Parathyroid adenoma (tissue), 2 donors: ENCODE measurements around the gene ACSL1.

Experiments used
- H2AFZ ChIP-seq: fragments of 300-600 bp; sonication (generic); one replicate; pipeline ENCODE4 v1.7.0; 2017; ENCODE audit warnings: antibody characterized with exemption, mild to moderate bottlenecking
- H3K27ac ChIP-seq: fragments of 300-600 bp; sonication (generic); one replicate; pipeline ENCODE4 v1.7.0; 2017
- H3K27me3 ChIP-seq: fragments of 300-600 bp; sonication (generic); one replicate; pipeline ENCODE4 v1.7.0; 2017; ENCODE audit warnings: low read length; ENCODE audit not compliant: control insufficient read depth, insufficient read depth
- H3K36me3 ChIP-seq: fragments of 300-600 bp; sonication (generic); one replicate; pipeline ENCODE4 v1.7.0; 2017; ENCODE audit warnings: low read length; ENCODE audit not compliant: control insufficient read depth, insufficient read depth
- H3K4me1 ChIP-seq: fragments of 300-600 bp; sonication (generic); one replicate; pipeline ENCODE4 v1.7.0; 2017; ENCODE audit warnings: control low read depth
- H3K4me2 ChIP-seq: fragments of 300-600 bp; sonication (generic); one replicate; pipeline ENCODE4 v1.7.0; 2017; ENCODE audit warnings: low read length
- H3K4me3 ChIP-seq: fragments of 300-600 bp; sonication (generic); one replicate; pipeline ENCODE4 v1.7.0; 2017; ENCODE audit warnings: low read depth, low read length
- H3K79me2 ChIP-seq: fragments of 300-600 bp; sonication (generic); one replicate; pipeline ENCODE4 v1.7.0; 2017; ENCODE audit warnings: control low read depth
- H3K9ac ChIP-seq: fragments of 300-600 bp; sonication (generic); one replicate; pipeline ENCODE4 v1.7.0; 2017; ENCODE audit warnings: mild to moderate bottlenecking
- H3K9me3 ChIP-seq: fragments of 300-600 bp; sonication (generic); one replicate; pipeline ENCODE4 v1.7.0; 2017; ENCODE audit warnings: low read length; ENCODE audit not compliant: control insufficient read depth
- TF ChIP-seq, protein P1 (sequence below): fragments of 300-600 bp; sonication (generic); IDR thresholded peaks from one replicate; pipeline ENCODE4 v1.7.0; 2017; ENCODE audit warnings: antibody characterized with exemption, mild to moderate bottlenecking
- donor health status: primary hyperparathyroidism.

The ACSL1 gene

DNA sequence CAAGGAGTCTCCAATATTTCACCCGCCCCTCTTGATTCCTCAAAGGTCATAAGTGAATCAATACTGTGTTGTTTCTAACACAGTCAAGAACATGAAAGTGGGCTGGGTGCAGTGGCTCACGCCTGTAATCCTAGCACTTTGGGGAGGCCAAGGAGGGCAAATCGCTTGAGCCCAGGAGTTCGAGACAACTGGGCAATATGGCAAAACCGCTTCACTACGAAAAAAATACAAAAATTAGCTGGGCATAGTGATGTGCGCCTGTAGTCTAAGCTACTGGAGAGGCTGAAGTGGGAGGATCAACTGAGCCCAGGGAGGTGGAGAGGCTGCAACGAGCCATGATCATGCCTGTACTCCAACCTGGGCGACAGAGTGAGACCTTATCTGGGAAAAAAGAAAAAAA lies 3.4 kb downstream of the ACSL1 start:
- Histone ChIP-seq H3K27ac (no peak overlapping the region), H3K4me2 (no peak overlapping the region), H2AFZ (no peak overlapping the region), H3K4me1 (peaks cover 9% of the 10 kb centered on the region), H3K4me3 (no peak overlapping the region), H3K36me3 (no peaks in the 10 kb centered on the region), H3K27me3 (no peaks in the 10 kb centered on the region), H3K9ac (no peak overlapping the region), H3K79me2 (peaks cover 22% of the 10 kb centered on the region), H3K9me3 (no peaks in the 10 kb centered on the region)
- TF ChIP-seq, protein P1, sequence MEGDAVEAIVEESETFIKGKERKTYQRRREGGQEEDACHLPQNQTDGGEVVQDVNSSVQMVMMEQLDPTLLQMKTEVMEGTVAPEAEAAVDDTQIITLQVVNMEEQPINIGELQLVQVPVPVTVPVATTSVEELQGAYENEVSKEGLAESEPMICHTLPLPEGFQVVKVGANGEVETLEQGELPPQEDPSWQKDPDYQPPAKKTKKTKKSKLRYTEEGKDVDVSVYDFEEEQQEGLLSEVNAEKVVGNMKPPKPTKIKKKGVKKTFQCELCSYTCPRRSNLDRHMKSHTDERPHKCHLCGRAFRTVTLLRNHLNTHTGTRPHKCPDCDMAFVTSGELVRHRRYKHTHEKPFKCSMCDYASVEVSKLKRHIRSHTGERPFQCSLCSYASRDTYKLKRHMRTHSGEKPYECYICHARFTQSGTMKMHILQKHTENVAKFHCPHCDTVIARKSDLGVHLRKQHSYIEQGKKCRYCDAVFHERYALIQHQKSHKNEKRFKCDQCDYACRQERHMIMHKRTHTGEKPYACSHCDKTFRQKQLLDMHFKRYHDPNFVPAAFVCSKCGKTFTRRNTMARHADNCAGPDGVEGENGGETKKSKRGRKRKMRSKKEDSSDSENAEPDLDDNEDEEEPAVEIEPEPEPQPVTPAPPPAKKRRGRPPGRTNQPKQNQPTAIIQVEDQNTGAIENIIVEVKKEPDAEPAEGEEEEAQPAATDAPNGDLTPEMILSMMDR: no peak

GRCh38 chr4:184821242-184821641 lies 4.5 kb downstream of the ACSL1 start:
- H3K27me3 ChIP-seq: no peaks in the 10 kb centered on the region
- H3K4me3 ChIP-seq: no peak overlapping the region
- no peak overlapping the region for H2AFZ ChIP-seq
- H3K36me3 ChIP-seq: no peaks in the 10 kb centered on the region
- peaks cover 9% of the 10 kb centered on the region for H3K4me1 ChIP-seq
- peaks cover 22% of the 10 kb centered on the region for H3K79me2 ChIP-seq
- no peak overlapping the region for H3K4me2 ChIP-seq
- TF ChIP-seq, protein P1: no peak
- no peaks in the 10 kb centered on the region for H3K9me3 ChIP-seq
- no peak overlapping the region for H3K27ac ChIP-seq
- no peak overlapping the region for H3K9ac ChIP-seq

DNA sequence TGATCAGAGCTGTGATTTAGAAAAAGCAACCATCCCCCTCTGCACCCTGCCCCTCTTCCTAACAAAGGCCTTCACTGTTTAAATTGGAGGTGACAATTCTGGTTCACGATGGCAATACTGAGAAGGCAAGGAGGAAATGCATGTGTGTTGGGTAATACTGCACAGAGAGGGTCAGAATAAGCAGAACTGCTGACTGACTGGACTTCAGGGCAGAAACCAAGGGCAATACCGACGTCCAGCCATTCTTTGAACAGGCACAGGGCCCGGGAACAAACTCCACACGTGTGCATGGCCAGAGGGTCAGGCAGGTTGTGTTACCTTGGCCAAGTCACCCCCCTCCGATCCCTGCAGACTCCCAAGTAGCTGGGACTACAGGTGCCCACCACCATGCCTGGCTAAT lies 6.0 kb downstream of the ACSL1 start:
- H3K9me3 ChIP-seq: no peaks in the 10 kb centered on the region
- TF ChIP-seq, protein P1: no peak
- peaks cover 17% of the 10 kb centered on the region for H3K4me1 ChIP-seq

GRCh38 chr4:184818216-184818564 lies 7.6 kb downstream of the ACSL1 start:
- peaks cover 21% of the 10 kb centered on the region for H3K79me2 ChIP-seq
- H2AFZ ChIP-seq: no peak overlapping the region
- H3K9me3 ChIP-seq: no peaks in the 10 kb centered on the region
- no peaks in the 10 kb centered on the region for H3K36me3 ChIP-seq
- H3K4me2 ChIP-seq: no peak overlapping the region
- H3K4me1 ChIP-seq: peaks cover 21% of the 10 kb centered on the region
- H3K27me3 ChIP-seq: no peaks in the 10 kb centered on the region
- TF ChIP-seq, protein P1: no peak
- H3K9ac ChIP-seq: no peak overlapping the region
- no peak overlapping the region for H3K4me3 ChIP-seq
- H3K27ac ChIP-seq: no peak overlapping the region

More for the DNA sequence above, 6.0 kb downstream of the ACSL1 start:
- Histone ChIP-seq H3K36me3 (no peaks in the 10 kb centered on the region), H3K79me2 (peaks cover 22% of the 10 kb centered on the region), H3K4me3 (no peak overlapping the region), H3K27ac (no peak overlapping the region), H3K9ac (no peak overlapping the region), H3K4me2 (no peak overlapping the region), H3K27me3 (no peaks in the 10 kb centered on the region), H2AFZ (no peak overlapping the region)

- TF ChIP-seq, protein P1: no peak
- H3K79me2 ChIP-seq: peaks cover 19% of the 10 kb centered on the region
- H3K9ac ChIP-seq: no peak overlapping the region
- no peak overlapping the region for H2AFZ ChIP-seq
- H3K4me3 ChIP-seq: no peak overlapping the region
- peak overlapping the region; percentile 19 for H3K27ac ChIP-seq
- H3K4me2 ChIP-seq: no peak overlapping the region
- H3K4me1 ChIP-seq: peaks cover 24% of the 10 kb centered on the region
- no peaks in the 10 kb centered on the region for H3K36me3 ChIP-seq
- H3K9me3 ChIP-seq: no peaks in the 10 kb centered on the region
- H3K27me3 ChIP-seq: no peaks in the 10 kb centered on the region
These were observed 8.1 kb downstream of the ACSL1 start for GRCh38 chr4:184817494-184818215.
